ENCODE results near the gene SPTB.

GRCh38 chr14:64786296-64787149, 93.2 kb downstream of the SPTB start:
- no peak for TF ChIP-seq EZH2phosphoT487 (IDR thresholded peaks at IDR 0.05; ENCODE audit: low read depth)
- no peak for TF ChIP-seq CTCF (IDR thresholded peaks at IDR 0.05; ENCODE audit: low read depth, low read length)
